Stimulated activated naive CD4-positive, alpha-beta T cell treated with Interleukin-2 at 50 U/mL for 16 hours (primary cell): ENCODE results near the gene VWA1.

Source experiments
- DNase-seq: peaks from one replicate; lab custom pipeline; 2025; lab: John Stamatoyannopoulos, UW

Gene VWA1, protein sequence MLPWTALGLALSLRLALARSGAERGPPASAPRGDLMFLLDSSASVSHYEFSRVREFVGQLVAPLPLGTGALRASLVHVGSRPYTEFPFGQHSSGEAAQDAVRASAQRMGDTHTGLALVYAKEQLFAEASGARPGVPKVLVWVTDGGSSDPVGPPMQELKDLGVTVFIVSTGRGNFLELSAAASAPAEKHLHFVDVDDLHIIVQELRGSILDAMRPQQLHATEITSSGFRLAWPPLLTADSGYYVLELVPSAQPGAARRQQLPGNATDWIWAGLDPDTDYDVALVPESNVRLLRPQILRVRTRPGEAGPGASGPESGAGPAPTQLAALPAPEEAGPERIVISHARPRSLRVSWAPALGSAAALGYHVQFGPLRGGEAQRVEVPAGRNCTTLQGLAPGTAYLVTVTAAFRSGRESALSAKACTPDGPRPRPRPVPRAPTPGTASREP

DNA sequence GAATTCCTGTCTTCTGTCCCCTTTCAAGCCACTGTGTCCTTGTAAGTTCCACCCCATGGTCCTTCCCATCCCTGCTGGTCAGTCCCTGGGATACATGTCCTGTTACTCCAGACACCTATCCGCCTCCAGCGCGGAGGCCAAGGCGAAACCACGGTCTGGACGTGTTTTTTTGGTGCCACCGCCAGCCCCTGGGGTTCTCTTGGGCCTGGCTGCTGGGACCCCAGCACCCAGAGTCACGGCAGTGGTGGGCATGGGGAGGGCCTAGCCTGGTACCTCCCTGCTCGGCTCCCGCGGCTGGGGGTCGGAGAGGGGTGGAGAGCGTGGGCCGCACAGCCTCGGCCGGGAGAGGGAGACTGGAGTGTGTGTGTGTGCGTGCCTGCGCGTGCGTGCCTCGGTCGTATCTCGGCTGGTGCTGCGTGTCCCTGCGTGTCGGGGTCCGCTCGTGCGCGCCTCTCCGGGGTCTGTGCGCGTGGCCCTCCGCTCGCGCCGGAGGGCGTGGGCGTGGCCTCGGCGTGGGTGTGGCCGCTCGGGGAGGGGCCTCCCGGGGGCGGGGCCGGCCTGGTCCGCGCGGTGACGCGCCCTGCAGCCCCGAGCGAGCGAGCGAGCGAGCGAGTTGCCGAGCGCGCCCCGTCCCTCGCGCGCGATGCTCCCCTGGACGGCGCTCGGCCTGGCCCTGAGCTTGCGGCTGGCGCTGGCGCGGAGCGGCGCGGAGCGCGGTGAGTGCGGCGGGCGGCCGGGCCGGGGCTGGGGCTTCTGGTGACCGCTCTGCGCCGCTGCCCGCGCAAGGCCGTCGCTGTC, at the start of gene VWA1:
Gene VWA1 (plus strand): TSS at position 585 of the 798 bp plus-strand sequence. CDS start 59 bp downstream, at position 644.
- DNase-seq, result peak; percentile 42

DNA sequence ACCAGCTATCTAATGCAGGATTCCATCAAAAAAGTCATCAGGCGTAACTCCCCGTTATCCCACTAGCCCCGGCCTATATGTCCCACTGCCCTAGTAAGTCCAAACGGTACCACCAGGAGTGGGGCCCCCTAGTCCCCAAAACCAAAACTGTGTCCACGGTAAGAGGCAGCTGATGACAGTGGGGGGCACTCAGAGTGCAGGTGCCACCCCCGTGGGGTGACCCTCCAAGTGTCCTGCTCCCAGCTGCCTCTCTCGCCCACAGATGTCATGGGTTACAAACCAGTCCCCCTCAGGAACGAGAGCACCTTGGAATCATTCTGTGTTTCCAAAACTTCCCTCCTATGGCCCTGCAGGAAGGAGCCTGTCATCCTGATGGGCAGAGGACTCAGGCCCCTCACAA, 49.6 kb upstream of the VWA1 start:
- DNase-seq, result no peak

DNA sequence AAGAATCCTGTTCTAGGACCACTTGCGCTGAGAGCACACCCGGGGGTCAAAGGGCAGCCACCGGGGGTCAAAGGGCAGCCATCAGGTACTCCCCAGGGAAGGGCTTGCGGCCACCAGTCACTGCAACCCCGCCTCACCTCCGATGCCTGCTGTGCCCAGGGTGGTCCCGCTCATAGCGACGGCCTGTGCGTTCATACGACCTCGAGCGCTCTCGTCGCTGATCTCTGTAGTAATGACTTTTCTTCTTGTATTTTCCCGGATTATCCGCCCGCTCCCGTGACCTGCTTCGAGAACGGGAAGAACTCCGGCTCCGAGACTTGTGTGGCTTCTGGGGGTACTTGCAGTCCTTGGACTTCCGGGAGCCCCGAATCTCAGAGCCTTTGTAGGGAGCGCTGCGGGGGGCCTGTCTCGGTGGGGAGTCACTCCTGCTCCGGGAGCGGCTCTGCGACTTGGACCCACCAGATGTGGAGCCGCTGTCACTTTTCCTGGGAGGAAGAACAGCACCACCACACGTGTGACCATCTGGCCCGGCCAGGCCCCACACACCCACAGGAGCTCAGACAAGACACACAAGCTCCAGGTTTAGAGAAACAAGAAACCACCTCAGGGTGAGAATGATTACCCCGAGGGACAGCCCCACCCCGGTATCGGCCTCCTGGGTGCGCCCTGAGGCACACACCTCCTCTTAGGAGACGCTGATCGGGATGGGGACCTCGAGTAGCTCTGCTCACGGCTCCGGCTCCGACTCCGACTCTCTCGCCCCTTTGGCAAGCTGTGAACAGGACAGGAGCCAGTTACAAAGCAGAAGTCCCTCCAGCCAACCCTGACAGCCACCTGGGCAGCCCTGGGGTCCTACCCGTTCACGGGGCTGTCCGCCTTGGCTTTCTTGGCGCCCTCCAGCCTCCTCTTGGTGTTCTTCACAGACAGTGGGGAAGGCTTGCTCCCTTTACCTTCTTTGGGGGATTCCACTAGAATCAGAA, 48.1 kb upstream of the VWA1 start:
- DNase-seq, result no peak

DNA sequence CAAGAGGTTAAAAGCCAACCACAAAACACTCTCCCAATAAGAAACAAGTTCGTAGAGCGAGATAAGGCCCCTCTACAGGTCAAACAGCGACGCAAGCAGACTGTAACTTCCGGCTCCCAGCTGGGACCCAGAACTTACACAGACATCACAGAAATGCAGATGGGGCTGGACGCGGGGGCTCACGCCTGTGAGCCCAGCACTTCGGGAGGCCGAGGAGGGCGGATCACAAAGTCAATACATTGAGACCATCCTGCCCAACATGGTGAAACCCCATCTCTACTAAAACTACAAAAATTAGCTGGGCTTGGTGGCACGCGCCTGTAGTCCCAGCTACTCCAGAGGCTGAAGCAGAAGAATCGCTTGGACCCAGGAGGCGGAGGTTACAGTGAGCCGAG, 47.4 kb upstream of the VWA1 start:
- no peak for DNase-seq

DNA sequence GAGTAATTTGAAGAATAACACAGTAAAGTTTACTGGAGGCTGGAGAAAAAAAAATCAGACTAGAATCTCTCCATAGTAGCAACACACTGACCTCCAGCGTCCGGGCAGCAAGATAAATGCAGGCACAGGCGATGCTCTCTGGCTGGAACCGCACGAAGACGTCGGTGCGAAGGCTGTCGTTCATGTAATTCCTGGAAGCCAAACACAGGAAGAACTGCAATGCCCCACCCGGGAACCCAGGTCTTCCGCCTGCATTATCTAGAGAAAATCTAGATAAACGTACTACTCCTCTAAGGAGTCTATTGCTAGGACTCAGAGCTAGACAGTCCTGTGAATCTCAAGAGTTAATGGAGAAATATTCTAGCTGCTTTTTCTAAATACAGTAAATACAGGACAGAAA, 44.8 kb upstream of the VWA1 start:
- DNase-seq, result no peak

DNA sequence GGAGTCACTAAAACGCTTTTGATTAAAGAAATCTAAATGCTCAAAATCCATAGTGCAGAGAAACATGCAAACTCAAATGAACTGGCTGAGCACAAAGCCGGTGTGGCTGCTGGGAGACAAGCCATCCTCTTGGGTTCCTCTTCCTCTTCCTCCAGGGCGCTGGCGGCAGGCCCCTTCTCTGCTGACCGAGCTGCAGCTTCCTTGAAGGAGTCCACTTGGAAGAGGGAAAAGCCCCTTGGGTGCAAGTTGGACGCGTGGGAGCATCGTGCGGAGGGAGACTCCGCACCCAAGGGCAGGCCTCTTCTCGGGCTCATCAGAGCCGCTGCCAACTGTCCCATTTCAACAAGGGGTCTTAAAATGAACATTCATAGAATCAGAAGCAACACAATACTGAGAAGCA, 44.3 kb upstream of the VWA1 start:
- DNase-seq, result no peak

DNA sequence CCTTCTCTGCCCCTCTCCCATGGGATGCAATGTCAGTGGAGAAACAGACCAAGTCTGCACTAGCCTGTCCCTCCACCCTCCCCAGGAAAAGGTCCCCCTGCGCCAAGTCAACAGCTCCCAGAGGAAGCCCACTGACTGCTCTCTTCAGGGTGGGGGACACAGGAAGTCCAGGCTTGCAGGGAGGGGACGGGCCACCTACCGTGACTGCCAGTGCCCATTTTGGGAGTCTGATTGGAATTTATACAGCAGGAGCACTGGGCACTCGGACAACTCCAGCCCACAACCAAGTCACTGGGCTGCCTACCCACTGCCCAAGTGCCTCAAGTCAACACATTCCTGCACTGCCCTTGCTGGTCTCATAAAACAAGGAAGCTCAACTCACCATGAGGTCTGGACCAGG, 42.5 kb upstream of the VWA1 start:
- DNase-seq, result no peak

DNA sequence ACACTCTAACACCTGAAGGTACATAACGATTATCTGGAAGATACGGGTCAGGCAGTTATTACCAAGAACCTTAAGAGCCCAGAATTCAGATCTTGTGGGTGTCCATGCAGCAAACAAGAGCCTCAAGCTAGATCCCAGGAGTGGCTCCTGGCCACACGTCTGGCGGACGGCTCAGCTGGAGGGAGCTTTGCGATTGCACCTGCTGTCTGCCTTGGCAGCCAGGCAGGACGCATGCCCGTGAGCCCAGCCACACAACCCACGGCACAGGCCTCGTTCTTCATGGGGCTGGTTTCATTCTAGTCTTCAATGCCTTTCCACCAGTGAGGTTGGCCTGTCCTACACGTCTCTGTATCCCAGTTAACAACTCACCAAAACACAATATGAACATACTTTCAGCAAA, 42.1 kb upstream of the VWA1 start:
- DNase-seq, result no peak

DNA sequence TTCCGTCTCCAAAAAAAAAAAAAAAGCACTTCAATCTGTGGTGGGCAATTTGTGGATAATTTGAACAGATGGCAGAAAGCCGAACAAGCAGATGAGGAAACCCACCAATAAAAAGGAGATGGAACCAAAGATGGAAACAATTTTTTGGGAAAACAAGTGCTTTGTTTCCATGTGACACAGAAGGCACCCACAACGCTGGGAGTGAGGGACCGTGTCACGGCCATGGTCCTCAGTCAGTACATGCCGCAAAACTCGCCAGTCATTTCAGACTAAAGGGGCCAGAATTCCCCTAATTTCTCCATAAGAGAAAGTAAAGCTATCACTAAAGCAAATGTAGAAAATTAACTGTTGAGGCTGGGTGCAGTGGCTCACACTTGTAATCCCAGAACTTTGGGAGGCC, 41.4 kb upstream of the VWA1 start:
- no peak for DNase-seq

DNA sequence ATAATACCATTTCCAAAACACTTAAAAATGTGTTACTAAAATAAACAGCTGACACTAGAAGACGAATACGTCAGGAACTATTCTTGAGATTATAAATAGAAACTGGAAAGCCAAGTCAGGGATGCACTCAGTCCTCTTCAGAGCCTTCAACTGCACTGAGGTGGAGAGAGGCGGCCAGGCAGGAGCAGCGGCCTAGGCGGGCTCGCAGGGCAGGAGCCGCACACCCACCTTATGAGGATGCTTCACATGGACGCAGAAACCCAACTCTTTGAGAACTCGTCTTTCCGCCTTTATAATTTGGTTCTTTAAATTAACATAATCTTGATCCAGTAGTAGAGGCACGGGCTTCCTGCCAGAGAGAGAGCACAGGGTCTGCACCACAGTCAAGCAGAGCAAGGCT, 40.3 kb upstream of the VWA1 start:
- DNase-seq, result no peak

DNA sequence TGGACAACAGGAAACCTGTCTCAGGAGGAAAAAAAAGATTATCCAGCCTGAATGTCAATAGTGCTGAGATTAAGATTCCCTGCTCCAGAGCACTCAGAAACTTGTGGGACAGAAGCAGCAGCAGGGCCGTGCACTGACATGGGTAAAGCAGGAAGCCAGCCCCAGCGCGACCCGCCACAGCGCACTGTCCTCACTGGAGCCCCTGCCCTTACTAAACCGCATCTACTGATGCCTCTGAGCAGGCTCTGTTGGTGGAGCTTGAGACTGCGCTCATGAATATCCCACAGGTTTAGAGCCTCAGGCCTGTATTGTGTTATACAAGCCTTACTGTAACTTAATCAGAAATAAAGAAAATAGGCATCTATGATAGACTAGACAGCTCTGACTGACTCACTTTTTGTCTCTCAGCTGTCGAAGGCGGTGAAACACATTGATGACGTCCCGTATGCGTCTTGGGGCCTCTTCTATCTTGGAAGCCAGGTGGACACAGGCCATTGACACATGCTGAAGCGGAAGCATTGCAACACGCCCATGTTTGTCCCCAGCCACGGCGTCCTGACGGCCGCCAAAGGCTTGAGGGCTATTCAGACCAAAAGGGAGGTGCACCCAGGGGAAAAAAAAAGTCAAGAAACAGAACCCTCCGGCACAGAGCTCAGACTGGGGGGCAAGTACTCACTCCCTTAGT, 37.5 kb upstream of the VWA1 start:
- DNase-seq, result peak; percentile 6

DNA sequence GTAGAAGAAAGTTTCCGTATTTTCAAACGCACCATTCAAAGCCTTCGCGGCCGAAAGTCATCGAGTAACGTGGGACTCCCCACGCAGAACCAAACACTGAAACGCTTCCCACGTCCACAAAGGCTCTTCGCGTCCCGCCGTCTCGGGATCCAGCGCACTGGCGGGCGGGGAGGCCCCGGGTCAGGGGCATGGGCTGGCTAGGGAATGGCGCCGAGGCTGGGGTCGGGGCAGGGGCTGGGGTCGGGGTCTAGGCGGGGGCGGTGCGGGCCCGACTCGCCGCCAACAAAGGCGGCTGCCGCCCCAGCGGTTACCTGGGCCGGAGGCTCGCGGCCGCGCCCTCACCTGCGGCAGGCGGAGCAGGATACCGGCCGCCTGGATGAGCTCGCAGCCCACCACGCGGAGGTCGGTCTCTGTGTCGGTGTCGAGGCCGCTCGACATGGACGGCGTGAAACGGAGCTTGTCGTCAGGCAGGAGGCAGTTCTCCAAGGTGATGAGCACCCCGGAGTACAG, 36.8 kb upstream of the VWA1 start:
- peak; percentile 26 for DNase-seq

DNA sequence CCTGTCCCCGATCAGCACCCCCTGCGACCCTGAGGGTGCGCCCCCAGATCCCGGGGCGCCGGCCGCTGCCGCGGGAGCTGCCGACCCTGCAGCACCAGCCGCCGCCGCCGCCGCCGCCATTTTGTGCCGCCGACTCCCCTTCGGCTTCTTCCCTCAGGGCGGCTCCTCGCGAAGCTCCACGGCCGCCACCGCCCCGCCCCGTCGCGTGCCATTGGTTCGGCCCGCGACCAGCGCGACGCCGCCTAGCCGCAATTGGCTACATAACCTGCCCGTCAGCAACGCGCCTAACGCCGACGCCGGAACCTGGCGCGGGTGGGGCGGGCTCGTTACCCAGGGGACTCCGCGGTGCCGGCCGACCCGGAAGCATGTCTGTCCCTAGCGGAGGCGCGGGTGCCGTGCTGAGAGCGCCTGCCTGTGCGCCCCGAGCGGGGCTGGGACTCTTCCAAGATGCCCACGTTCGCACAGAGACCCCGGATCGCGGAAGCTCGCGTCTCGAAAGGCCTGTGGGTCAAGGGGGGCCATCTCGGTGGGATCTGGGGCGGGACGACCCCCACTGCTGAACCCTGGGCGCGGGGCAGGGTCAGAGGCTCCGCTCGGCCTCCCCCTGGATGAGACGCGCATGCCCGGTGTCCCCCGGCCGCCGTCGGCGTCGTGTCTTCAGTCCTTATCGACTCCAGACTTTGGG, 36.2 kb upstream of the VWA1 start, which contains the start of gene CCNL2:
Gene CCNL2 (minus strand): TSS at position 149 of the 685 bp plus-strand sequence. CDS start 29 bp downstream, at position 120.
- DNase-seq, result peak; percentile 100

DNA sequence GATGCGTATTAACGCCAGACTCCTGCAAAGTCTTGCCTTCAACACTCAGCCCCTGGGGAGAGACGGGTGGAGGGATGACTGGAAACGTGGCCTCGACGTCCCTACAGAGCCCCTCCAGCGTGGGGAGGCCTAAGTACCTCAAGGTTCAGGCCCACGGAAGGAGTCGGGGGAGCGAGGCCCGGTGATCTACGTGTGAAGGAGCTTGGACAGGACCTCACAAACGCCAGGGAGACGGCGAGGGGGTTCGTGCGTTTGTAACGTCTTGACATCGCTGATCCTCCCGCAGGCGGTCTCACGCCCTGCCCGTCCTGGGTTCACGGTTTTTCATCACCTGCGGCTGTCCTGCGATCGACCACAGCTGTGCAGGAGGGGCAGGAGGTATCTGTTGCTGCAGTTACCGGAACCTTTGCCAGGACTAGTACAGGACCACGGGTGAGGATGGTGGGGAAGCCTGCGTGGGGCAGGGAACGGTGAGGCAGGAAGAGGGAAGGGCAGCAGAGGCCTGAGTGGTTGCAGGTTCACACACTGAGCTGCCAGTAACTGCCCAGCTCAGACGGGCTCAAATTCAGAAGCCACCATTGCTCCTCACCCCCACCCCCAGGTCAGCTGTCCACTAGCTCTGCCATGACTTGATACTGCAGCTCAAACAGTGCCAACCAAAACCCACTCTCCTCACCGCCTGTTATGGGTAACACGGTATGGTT, 35.5 kb upstream of the VWA1 start:
- no peak for DNase-seq

DNA sequence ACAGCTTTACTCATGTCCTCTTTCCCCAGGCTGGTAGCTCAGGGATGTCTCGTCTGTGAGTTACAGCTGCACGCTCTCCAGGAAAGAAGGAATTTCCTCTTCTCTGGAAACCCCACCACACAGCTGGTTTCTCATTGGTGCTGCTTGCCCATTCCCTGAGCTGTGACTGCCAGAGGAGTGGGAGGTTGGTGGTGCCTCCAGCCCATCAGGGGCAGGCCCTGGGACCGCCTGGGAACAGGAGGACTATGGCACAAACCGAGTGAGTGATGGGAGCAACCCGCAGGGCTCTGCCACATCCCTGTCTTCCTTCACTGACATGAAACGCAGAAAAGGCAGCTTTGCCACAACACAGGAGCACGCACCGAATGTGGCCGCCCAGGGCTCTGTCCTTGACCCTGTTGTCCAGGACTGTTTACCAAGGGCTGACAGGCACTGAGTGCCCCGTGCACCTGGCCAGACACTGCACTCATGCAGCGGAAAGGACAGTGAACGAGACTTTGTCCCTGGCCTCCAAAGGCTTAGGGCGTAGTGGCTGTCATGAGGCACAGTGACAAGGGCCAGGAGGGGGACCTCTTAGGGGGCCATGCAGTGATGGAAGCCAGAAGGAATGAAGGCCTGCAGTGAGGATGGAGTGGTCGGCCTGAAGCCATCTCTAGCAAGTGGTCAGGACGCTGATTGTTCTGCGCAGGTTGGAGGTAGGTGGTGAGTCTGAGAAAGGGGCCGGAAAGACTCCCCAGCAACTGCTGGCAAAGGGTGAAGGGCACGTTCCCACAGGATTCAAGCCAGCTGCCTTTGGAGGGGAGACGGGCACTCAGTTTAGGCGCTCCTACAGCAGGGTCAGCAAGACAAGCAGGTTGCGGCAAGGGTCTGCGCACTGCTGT, 34.7 kb upstream of the VWA1 start:
- no peak for DNase-seq

DNA sequence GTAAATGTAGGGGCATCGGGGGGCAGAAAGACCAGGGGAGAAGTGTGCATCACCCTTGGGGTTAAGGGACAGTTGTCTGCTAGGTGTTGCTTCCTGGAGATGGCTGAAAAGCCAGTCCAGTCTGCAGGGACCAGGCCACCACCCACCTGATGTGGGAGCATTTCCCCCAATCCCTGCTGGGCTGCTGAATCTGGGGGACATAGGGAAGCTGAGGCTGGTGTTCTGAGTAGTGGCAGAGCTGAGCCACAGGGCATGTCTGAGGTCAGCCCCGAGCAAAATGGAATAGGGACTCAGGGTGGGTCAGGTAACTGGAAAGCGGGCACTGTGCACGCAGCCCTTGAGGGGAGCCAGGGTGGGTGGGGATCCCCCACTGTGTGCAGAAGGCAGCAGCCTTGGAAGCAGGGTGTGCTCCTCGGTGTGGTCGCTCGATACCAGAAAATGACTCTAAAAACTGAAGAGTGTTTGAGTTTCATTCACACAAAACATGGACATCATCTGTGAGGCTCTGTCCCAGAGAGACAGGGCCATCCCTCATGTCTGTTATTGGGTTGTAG, 34.0 kb upstream of the VWA1 start:
- DNase-seq, result no peak

DNA sequence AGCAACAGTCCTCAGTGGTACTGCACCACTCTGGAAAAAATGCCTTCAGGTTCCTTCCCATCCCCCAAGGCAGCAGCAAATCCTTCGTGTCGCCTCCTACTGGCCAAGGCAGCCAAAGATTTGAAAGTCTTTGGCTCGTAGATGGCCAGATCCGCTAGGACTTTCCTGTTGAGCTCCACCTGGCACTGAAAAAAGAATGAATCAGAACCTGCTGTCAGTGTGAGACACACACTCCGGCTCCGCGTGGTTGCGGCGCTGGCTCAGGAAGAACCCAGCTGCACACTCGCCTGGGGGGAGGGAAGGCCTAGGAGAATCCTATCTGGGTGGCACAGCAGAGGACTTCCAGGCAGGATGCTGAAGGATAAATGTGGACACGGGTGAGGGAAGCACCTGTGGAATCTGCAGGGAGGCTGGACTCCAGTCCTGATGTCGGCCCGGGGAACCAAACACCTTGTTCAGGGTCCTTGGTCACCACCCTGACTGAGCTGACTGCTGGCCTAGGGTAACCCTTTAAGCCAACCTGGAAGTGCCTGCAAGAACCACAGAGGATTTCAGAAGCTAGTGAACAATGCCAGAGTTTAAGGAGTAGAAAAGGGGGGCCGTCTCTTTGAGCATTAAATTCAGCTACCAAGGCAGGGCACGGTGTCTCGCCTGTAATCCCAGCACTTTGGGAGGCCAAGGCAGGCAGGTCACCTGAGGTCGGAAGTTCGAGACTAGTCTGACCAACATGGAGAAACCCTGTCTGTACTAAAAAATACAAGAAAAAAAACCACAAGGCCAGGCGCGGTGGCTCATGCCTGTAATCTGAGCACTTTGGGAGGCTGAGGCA, 33.2 kb upstream of the VWA1 start:
- peak; percentile 6 for DNase-seq
